OCI-LY7 (cell line): ENCODE measurements around the gene AGFG2. TPM values are rescaled to one million over a fixed set of nuclear protein-coding genes. Genes with fewer than 3 reads are reported as not detected.
"Not testable (repeated sequence)": the region's sequence is repeated elsewhere in the genome, so short reads cannot be mapped to it uniquely, and the experiment has no call there.

ENCODE experiments used
- BruUV-seq: library from RNA; stranded (reverse); fragments of 400-500 nt; replicated peaks from 2 replicates; lab custom pipeline; 2021; lab: Mats Ljungman, UMichigan
- CTCF ChIA-PET: fragments of 300-600 bp; sonication (Branson Sonifier 250); formaldehyde crosslinking; loops from one replicate; lab custom pipeline; 2022; ENCODE audit warnings: antibody characterized with exemption; ENCODE audit not compliant: unreplicated experiment; lab: Charles Lee
- POLR2A ChIA-PET: fragments of 300-600 bp; sonication (Branson Sonifier 250); formaldehyde crosslinking; loops from one replicate; lab custom pipeline; 2022; ENCODE audit warnings: antibody characterized with exemption; lab: Charles Lee
- DNase-seq: peaks from one replicate; pipeline ENCODE4 v3.0.0-alpha.2; 2015; ENCODE audit warnings: low spot score
- H2AFZ ChIP-seq: fragments of 200-600 bp; sonication (generic), shearing (Covaris generic); 2 replicates; pipeline ENCODE4 v1.6.1; 2014; ENCODE audit warnings: mild to moderate bottlenecking, antibody characterized with exemption, low read length, moderate library complexity
- H3K27ac ChIP-seq: fragments of 200-600 bp; sonication (generic); 2 replicates; pipeline ENCODE4 v1.5.1; 2014; ENCODE audit warnings: mixed run types, low read depth, mild to moderate bottlenecking, moderate library complexity, low read length, inconsistent platforms; ENCODE audit not compliant: poor library complexity, severe bottlenecking
- H3K36me3 ChIP-seq: fragments of 200-600 bp; sonication (generic); 2 replicates; pipeline ENCODE4 v1.6.1; 2014; ENCODE audit warnings: mild to moderate bottlenecking, antibody characterized with exemption, low read length, moderate library complexity, mixed read lengths; ENCODE audit not compliant: insufficient read depth
- H3K4me1 ChIP-seq: fragments of 200-600 bp; sonication (generic); 2 replicates; pipeline ENCODE4 v1.5.1; 2014; ENCODE audit warnings: mild to moderate bottlenecking, low read length; ENCODE audit not compliant: insufficient read depth, poor library complexity, severe bottlenecking
- H3K4me2 ChIP-seq: fragments of 200-600 bp; sonication (generic); 2 replicates; pipeline ENCODE4 v1.6.1; 2014; ENCODE audit warnings: mild to moderate bottlenecking, low read length
- H3K4me3 ChIP-seq: fragments of 200-600 bp; sonication (generic); 2 replicates; pipeline ENCODE4 v1.5.1; 2014; ENCODE audit warnings: mild to moderate bottlenecking, low read depth, low read length; ENCODE audit not compliant: poor library complexity, severe bottlenecking
- H3K79me2 ChIP-seq: fragments of 200-600 bp; sonication (generic); 2 replicates; pipeline ENCODE4 v1.6.1; 2016; ENCODE audit warnings: low read depth, mild to moderate bottlenecking, low read length, moderate library complexity, mixed read lengths; ENCODE audit not compliant: insufficient read depth
- H3K9me2 ChIP-seq: fragments of 200-600 bp; sonication (generic); 2 replicates; pipeline ENCODE4 v1.6.1; 2016; ENCODE audit warnings: mild to moderate bottlenecking, low read length, mixed read lengths; ENCODE audit not compliant: insufficient read depth
- H3K9me3 ChIP-seq: fragments of 200-600 bp; sonication (generic); 2 replicates; pipeline ENCODE4 v1.6.1; 2014; ENCODE audit warnings: mild to moderate bottlenecking, mixed run types, low read length, mixed read lengths
- H4K20me1 ChIP-seq: fragments of 200-600 bp; sonication (generic); 2 replicates; pipeline ENCODE4 v1.6.1; 2014; ENCODE audit warnings: mild to moderate bottlenecking, antibody characterized with exemption, low read length, moderate library complexity, mixed read lengths; ENCODE audit not compliant: insufficient read depth
- EZH2phosphoT487 ChIP-seq: fragments of 200-600 bp; sonication (generic); IDR thresholded peaks from 2 replicates; pipeline ENCODE4 v1.6.1; 2018; ENCODE audit warnings: low read depth, borderline replicate concordance, mild to moderate bottlenecking, mixed run types, antibody characterized with exemption, low read length, moderate library complexity, mixed read lengths
- intact Hi-C: fragments of 100-400 bp; cut with micrococcal nuclease; formaldehyde crosslinking; loops from one replicate; pipeline ENCODE4 v1.10.0; 2022; ENCODE audit not compliant: unreplicated experiment
- total RNA-seq, 2 experiments: library from RNA; depleted of rRNA in 1 of 2; stranded (reverse); fragments of >200 nt in 1 of 2; shearing (Covaris generic) in 1 of 2; gene quantifications; 2 replicates each; pipeline ENCODE4 v1.2.3, GENCODE V29; 2014 to 2022
- TF ChIP-seq, protein P1 (sequence below): fragments of 200-600 bp; sonication (generic); conservative IDR thresholded peaks from 2 replicates; pipeline ENCODE4 v1.5.1; 2014; ENCODE audit warnings: mild to moderate bottlenecking, antibody characterized with exemption, low read length, moderate library complexity, mixed read lengths

AGFG2 gene
- total RNA-seq, 2 experiments from 2014 or later: 11.5 to 15.2 TPM

DNA sequence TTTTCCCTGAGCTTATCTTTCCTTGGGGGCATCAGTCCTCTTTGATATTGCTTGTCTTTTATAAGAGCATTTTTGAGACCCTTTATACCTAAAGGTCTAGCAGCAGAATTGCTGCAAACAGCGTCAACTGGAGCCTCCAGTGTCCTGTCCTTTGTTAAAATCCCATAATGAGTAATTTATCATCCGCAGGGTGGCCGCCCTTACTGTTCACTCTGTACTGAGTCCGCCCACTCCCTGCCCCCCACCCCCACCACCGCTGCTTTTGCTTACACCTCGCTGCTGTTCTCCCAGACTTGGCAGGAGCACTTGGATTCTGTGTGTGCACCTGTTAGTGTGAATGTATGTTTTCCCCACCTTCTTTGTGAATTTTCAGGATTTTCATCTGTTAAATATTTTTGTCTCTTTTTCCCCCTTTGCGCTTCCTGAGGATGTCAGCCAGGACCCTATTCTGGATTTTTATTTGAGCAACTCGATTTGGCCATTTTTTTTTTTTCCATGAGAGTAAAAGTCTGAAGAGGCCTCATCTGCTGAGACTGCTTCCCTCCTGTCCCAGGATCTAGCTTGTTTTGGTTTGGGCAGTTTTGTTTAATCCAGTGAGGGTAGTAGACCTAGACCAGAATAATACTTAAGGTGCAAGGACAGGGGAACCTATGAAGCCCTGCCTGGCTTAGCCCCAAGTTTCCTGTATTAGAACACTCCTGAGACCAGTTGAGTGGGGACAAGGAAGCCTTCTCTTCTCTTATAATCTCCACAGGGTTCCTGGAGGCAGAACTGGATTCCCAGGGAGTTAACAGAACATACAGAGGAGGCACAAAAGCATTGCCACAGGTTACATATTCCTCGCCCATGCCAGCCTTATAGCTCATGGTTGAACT, 8.2 kb downstream of the AGFG2 start:
- Histone ChIP-seq H3K4me2 (peak overlapping the region; percentile 65), H3K9me2 (no peaks in the 10 kb centered on the region), H3K36me3 (peaks cover 16% of the 10 kb centered on the region), H3K79me2 (peaks cover 46% of the 10 kb centered on the region; the same call in 1 of the 2 replicates), H2AFZ (peak overlapping the region; percentile 10; the same call in 1 of the 2 replicates), H3K4me1 (peaks cover 85% of the 10 kb centered on the region), H3K27ac (peak overlapping the region; percentile 46), H3K4me3 (no peak overlapping the region), H3K9me3 (no peaks in the 10 kb centered on the region), H4K20me1 (no peaks in the 10 kb centered on the region)
- intact Hi-C loops: no loop called here
- CTCF ChIA-PET: no interaction called here
- no peak for DNase-seq
- POLR2A ChIA-PET: interaction anchor here (0.6 to 1.8 kb wide), 8 partner anchors 8 to 280 kb away, joined by 3 to 6 read pairs (median 3); partner anchors contain the start of genes AGFG2, FBXO24, LRCH4 and MOSPD3
- no peak for TF ChIP-seq EZH2phosphoT487
- TF ChIP-seq, protein P1, sequence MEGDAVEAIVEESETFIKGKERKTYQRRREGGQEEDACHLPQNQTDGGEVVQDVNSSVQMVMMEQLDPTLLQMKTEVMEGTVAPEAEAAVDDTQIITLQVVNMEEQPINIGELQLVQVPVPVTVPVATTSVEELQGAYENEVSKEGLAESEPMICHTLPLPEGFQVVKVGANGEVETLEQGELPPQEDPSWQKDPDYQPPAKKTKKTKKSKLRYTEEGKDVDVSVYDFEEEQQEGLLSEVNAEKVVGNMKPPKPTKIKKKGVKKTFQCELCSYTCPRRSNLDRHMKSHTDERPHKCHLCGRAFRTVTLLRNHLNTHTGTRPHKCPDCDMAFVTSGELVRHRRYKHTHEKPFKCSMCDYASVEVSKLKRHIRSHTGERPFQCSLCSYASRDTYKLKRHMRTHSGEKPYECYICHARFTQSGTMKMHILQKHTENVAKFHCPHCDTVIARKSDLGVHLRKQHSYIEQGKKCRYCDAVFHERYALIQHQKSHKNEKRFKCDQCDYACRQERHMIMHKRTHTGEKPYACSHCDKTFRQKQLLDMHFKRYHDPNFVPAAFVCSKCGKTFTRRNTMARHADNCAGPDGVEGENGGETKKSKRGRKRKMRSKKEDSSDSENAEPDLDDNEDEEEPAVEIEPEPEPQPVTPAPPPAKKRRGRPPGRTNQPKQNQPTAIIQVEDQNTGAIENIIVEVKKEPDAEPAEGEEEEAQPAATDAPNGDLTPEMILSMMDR: no peak
- BruUV-seq: no TSS peak

DNA sequence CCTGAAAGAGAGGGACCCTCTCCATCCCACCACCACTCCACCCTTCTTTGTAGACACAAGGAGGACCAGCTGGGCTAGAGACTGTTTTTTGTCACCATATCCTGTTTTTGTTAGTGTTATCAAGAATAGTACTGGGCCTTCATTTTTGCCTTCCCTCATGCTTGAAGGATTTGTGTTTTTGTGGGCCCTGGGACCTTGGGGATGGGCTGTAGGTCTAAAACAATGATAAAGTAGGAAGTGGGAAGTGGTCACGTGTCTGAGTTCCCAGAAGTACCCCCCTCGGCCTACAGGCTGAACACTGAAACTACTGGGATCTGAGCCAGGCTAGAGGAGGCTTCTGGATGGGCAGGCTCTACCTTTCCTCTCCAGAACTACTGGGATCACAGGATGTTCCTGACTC, 8.9 kb downstream of the AGFG2 start:
- Histone ChIP-seq H3K4me1 (peaks cover 78% of the 10 kb centered on the region), H2AFZ (peak overlapping the region; percentile 10; the same call in 1 of the 2 replicates), H3K9me2 (no peaks in the 10 kb centered on the region), H3K36me3 (peaks cover 23% of the 10 kb centered on the region), H3K4me3 (no peak overlapping the region), H3K9me3 (no peaks in the 10 kb centered on the region), H3K4me2 (peak overlapping the region; percentile 49), H4K20me1 (no peaks in the 10 kb centered on the region), H3K79me2 (peaks cover 40% of the 10 kb centered on the region; the same call in 1 of the 2 replicates), H3K27ac (peak overlapping the region; percentile 46)
- CTCF ChIA-PET: interaction anchor here (0.5 kb wide), 1 partner anchor 20 kb away, joined by 3 read pairs; no protein-coding TSS in a partner anchor
- BruUV-seq: no TSS peak
- intact Hi-C loops: no loop called here
- POLR2A ChIA-PET: interaction anchor here (0.5 to 1.3 kb wide), 4 partner anchors 9 to 232 kb away, joined by 3 to 4 read pairs (median 4); partner anchors contain the start of gene AGFG2
- TF ChIP-seq EZH2phosphoT487: no peak
- TF ChIP-seq, protein P1: no peak
- DNase-seq: peak; percentile 49

DNA sequence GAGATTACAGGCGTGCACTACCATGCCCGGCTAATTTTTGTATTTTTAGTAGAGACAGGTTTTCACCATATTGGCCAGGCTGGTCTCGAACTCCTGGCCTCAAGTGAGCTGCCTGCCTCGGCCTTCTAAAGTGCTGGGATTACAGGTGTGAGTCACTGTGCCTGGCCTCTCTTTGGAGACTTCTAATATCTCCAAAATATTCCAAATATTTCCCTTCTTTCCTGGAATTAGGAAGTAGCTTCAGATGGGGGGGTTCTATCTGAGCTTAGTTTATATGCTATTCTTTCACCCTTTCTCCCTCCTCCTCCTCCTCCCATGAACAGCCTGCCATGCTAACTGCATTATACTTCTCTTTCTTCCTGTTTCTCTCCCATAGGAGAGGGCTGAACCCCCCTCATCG, 9.4 kb downstream of the AGFG2 start:
- H4K20me1 ChIP-seq, H3K4me3 ChIP-seq, intact Hi-C loops, H3K9me2 ChIP-seq, DNase-seq, H3K9me3 ChIP-seq, H2AFZ ChIP-seq, BruUV-seq: not testable (repeated sequence)
- Histone ChIP-seq H3K27ac (peak overlapping the region; percentile 46), H3K36me3 (peaks cover 29% of the 10 kb centered on the region), H3K4me1 (peaks cover 73% of the 10 kb centered on the region), H3K79me2 (peaks cover 36% of the 10 kb centered on the region; the same call in 1 of the 2 replicates), H3K4me2 (peak overlapping the region; percentile 4; the same call in 1 of the 2 replicates)
- POLR2A ChIA-PET: interaction anchor here (0.5 to 1.2 kb wide), 3 partner anchors 38 to 231 kb away, joined by 3 to 4 read pairs (median 3); partner anchors contain the start of gene FBXO24
- CTCF ChIA-PET: interaction anchor here (0.5 to 1.0 kb wide), 2 partner anchors 11 to 20 kb away, joined by 3 to 4 read pairs; no protein-coding TSS in a partner anchor
